OCI-LY7 (cell line): ENCODE results near the gene UNC45B. TPM values are rescaled to one million over a fixed set of nuclear protein-coding genes. Genes with fewer than 3 reads are reported as not detected.

Source experiments
- BruUV-seq: library from RNA; stranded (reverse); fragments of 400-500 nt; replicated peaks from 2 replicates; lab custom pipeline; 2021; lab: Mats Ljungman, UMichigan
- CTCF ChIA-PET: fragments of 300-600 bp; sonication (Branson Sonifier 250); formaldehyde crosslinking; loops from one replicate; lab custom pipeline; 2022; ENCODE audit warnings: antibody characterized with exemption; ENCODE audit not compliant: unreplicated experiment; lab: Charles Lee
- POLR2A ChIA-PET: fragments of 300-600 bp; sonication (Branson Sonifier 250); formaldehyde crosslinking; loops from one replicate; lab custom pipeline; 2022; ENCODE audit warnings: antibody characterized with exemption; lab: Charles Lee
- DNase-seq: peaks from one replicate; pipeline ENCODE4 v3.0.0-alpha.2; 2015; ENCODE audit warnings: low spot score
- H2AFZ ChIP-seq: fragments of 200-600 bp; sonication (generic), shearing (Covaris generic); 2 replicates; pipeline ENCODE4 v1.6.1; 2014; ENCODE audit warnings: mild to moderate bottlenecking, antibody characterized with exemption, low read length, moderate library complexity
- H3K27ac ChIP-seq: fragments of 200-600 bp; sonication (generic); 2 replicates; pipeline ENCODE4 v1.5.1; 2014; ENCODE audit warnings: mixed run types, low read depth, mild to moderate bottlenecking, moderate library complexity, low read length, inconsistent platforms; ENCODE audit not compliant: poor library complexity, severe bottlenecking
- H3K36me3 ChIP-seq: fragments of 200-600 bp; sonication (generic); 2 replicates; pipeline ENCODE4 v1.6.1; 2014; ENCODE audit warnings: mild to moderate bottlenecking, antibody characterized with exemption, low read length, moderate library complexity, mixed read lengths; ENCODE audit not compliant: insufficient read depth
- H3K4me1 ChIP-seq: fragments of 200-600 bp; sonication (generic); 2 replicates; pipeline ENCODE4 v1.5.1; 2014; ENCODE audit warnings: mild to moderate bottlenecking, low read length; ENCODE audit not compliant: insufficient read depth, poor library complexity, severe bottlenecking
- H3K4me2 ChIP-seq: fragments of 200-600 bp; sonication (generic); 2 replicates; pipeline ENCODE4 v1.6.1; 2014; ENCODE audit warnings: mild to moderate bottlenecking, low read length
- H3K4me3 ChIP-seq: fragments of 200-600 bp; sonication (generic); 2 replicates; pipeline ENCODE4 v1.5.1; 2014; ENCODE audit warnings: mild to moderate bottlenecking, low read depth, low read length; ENCODE audit not compliant: poor library complexity, severe bottlenecking
- H3K79me2 ChIP-seq: fragments of 200-600 bp; sonication (generic); 2 replicates; pipeline ENCODE4 v1.6.1; 2016; ENCODE audit warnings: low read depth, mild to moderate bottlenecking, low read length, moderate library complexity, mixed read lengths; ENCODE audit not compliant: insufficient read depth
- H3K9me2 ChIP-seq: fragments of 200-600 bp; sonication (generic); 2 replicates; pipeline ENCODE4 v1.6.1; 2016; ENCODE audit warnings: mild to moderate bottlenecking, low read length, mixed read lengths; ENCODE audit not compliant: insufficient read depth
- H3K9me3 ChIP-seq: fragments of 200-600 bp; sonication (generic); 2 replicates; pipeline ENCODE4 v1.6.1; 2014; ENCODE audit warnings: mild to moderate bottlenecking, mixed run types, low read length, mixed read lengths
- H4K20me1 ChIP-seq: fragments of 200-600 bp; sonication (generic); 2 replicates; pipeline ENCODE4 v1.6.1; 2014; ENCODE audit warnings: mild to moderate bottlenecking, antibody characterized with exemption, low read length, moderate library complexity, mixed read lengths; ENCODE audit not compliant: insufficient read depth
- EZH2phosphoT487 ChIP-seq: fragments of 200-600 bp; sonication (generic); IDR thresholded peaks from 2 replicates; pipeline ENCODE4 v1.6.1; 2018; ENCODE audit warnings: low read depth, borderline replicate concordance, mild to moderate bottlenecking, mixed run types, antibody characterized with exemption, low read length, moderate library complexity, mixed read lengths
- intact Hi-C: fragments of 100-400 bp; cut with micrococcal nuclease; formaldehyde crosslinking; loops from one replicate; pipeline ENCODE4 v1.10.0; 2022; ENCODE audit not compliant: unreplicated experiment
- total RNA-seq, 2 experiments: library from RNA; depleted of rRNA in 1 of 2; stranded (reverse); fragments of >200 nt in 1 of 2; shearing (Covaris generic) in 1 of 2; gene quantifications; 2 replicates each; pipeline ENCODE4 v1.2.3, GENCODE V29; 2014 to 2022
- TF ChIP-seq, protein P1 (sequence below): fragments of 200-600 bp; sonication (generic); conservative IDR thresholded peaks from 2 replicates; pipeline ENCODE4 v1.5.1; 2014; ENCODE audit warnings: mild to moderate bottlenecking, antibody characterized with exemption, low read length, moderate library complexity, mixed read lengths

UNC45B gene
- total RNA-seq, 2 experiments from 2014 or later, result not detected

- TF ChIP-seq, protein P1, sequence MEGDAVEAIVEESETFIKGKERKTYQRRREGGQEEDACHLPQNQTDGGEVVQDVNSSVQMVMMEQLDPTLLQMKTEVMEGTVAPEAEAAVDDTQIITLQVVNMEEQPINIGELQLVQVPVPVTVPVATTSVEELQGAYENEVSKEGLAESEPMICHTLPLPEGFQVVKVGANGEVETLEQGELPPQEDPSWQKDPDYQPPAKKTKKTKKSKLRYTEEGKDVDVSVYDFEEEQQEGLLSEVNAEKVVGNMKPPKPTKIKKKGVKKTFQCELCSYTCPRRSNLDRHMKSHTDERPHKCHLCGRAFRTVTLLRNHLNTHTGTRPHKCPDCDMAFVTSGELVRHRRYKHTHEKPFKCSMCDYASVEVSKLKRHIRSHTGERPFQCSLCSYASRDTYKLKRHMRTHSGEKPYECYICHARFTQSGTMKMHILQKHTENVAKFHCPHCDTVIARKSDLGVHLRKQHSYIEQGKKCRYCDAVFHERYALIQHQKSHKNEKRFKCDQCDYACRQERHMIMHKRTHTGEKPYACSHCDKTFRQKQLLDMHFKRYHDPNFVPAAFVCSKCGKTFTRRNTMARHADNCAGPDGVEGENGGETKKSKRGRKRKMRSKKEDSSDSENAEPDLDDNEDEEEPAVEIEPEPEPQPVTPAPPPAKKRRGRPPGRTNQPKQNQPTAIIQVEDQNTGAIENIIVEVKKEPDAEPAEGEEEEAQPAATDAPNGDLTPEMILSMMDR, result no peak
- TF ChIP-seq EZH2phosphoT487, result no peak
- H3K9me2 ChIP-seq, result no peaks in the 10 kb centered on the region
- H4K20me1 ChIP-seq, result no peaks in the 10 kb centered on the region
- no peak overlapping the region for H3K4me2 ChIP-seq
- H3K4me1 ChIP-seq, result no peaks in the 10 kb centered on the region
- ChIA-PET CTCF (no interaction called here), POLR2A (no interaction called here)
- peaks cover 89% of the 10 kb centered on the region for H3K36me3 ChIP-seq
- no peak for DNase-seq
- H3K27ac ChIP-seq, result no peak overlapping the region
- no TSS peak for BruUV-seq
- no peaks in the 10 kb centered on the region for H3K9me3 ChIP-seq
- intact Hi-C loops, result no loop called here
- no peaks in the 10 kb centered on the region for H3K79me2 ChIP-seq
- H3K4me3 ChIP-seq, result no peak overlapping the region
- H2AFZ ChIP-seq, result no peak overlapping the region
Measured at GRCh38 chr17:35132816-35133550, 14.6 kb upstream of the UNC45B start.

DNA sequence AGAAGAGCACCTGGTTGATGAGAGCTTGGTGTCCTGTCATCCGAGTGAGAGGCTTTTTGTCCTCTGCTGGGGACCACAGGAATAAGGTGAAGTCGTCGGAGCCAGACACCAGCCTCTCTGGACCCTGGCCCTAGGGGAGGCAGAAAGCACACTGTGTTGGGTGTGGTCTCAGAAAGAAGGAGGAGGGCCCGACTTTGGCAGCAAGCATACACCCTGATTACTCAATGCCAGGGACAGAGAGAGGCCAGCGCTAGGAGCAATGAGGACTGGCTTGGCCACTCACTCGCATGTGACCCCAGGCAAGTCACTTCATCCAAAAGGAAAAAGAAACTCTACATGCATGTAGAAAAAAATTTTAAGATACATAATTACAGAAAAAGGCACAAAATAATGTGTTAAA lies 12.3 kb upstream of the UNC45B start:
- Histone ChIP-seq H3K36me3 (peaks cover 99% of the 10 kb centered on the region), H3K79me2 (peaks cover 13% of the 10 kb centered on the region), H3K4me1 (peaks cover 8% of the 10 kb centered on the region), H3K27ac (no peak overlapping the region), H4K20me1 (peaks cover 4% of the 10 kb centered on the region; the same call in 1 of the 2 replicates), H3K4me2 (no peak overlapping the region), H2AFZ (no peak overlapping the region), H3K9me3 (no peaks in the 10 kb centered on the region), H3K9me2 (no peaks in the 10 kb centered on the region), H3K4me3 (no peak overlapping the region)
- TF ChIP-seq EZH2phosphoT487, result no peak
- TF ChIP-seq, protein P1, result no peak
- no peak for DNase-seq
- CTCF ChIA-PET, result no interaction called here
- POLR2A ChIA-PET, result no interaction called here
- no TSS peak for BruUV-seq
- intact Hi-C loops, result no loop called here

GRCh38 chr17:35138218-35138617 lies 9.4 kb upstream of the UNC45B start:
- Histone ChIP-seq H3K79me2 (peaks cover 30% of the 10 kb centered on the region), H3K4me3 (no peak overlapping the region), H3K36me3 (peaks cover 77% of the 10 kb centered on the region), H4K20me1 (peaks cover 9% of the 10 kb centered on the region), H3K27ac (no peak overlapping the region), H3K9me3 (no peaks in the 10 kb centered on the region), H3K4me2 (no peak overlapping the region), H3K9me2 (no peaks in the 10 kb centered on the region), H3K4me1 (peaks cover 16% of the 10 kb centered on the region), H2AFZ (no peak overlapping the region)
- CTCF ChIA-PET, result no interaction called here
- POLR2A ChIA-PET, result interaction anchor here (0.6 kb wide), 1 partner anchor 18 kb away, joined by 4 read pairs; no protein-coding TSS in a partner anchor
- intact Hi-C loops, result no loop called here
- DNase-seq, result no peak
- TF ChIP-seq EZH2phosphoT487, result no peak
- TF ChIP-seq, protein P1, result no peak
- no TSS peak for BruUV-seq
